ENCODE measurements around the gene FGD3.

DNA sequence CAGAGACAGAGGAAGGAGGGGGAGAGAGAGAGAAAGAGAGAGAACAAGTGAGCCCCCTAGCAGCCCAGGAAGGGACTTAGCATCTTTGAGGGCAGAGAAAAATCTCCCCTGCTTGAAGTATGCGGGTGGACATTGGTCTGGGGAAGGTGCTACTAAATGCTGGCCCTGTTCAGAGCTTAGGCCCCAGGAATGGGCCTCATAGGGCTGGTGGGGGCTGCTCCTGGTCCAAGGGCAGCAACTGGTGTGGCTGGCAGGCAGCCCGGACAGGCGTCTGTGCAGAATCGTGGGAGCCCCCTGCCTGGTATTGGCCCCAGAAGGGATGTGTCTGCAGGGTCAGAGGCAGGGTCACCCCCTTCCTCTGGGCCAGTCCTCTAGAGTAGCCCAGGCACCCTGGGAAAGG is 63.4 kb downstream of the FGD3 start:
- no peak for TF ChIP-seq CTCF (IDR thresholded peaks at IDR 0.05; ENCODE audit: low read length)
- TF ChIP-seq EZH2 (optimal IDR thresholded peaks at IDR 0.05; ENCODE audit: low read depth, low read length), result no peak
- TF ChIP-seq EZH2phosphoT487 (IDR thresholded peaks at IDR 0.05; ENCODE audit: low read length), result no peak
